ENCODE results near the gene TRAF3. TPM values are rescaled to one million over a fixed set of nuclear protein-coding genes. Genes with fewer than 3 reads are reported as not detected.

TRAF3 gene
- total RNA-seq, 1 experiment from 2014 or later: 11.2 TPM

DNA sequence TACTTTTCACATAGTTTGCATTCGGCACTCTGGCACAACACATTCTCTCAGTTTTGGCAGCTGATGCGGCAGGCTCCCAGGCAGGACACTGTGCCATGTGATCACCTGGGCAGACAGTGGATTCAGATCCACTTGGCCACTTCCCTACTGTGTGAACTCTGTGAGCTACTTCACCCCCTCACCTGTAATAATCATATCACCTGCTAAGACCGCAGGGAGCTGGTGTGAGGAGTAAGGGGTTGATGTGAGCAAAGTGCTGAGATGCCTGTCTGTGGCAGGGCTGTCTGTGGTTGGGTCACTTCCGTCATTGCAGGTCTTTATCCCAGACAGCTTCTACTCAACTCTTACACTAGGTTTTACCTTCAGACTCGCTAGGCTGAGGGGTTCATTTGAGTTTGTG lies 94.8 kb downstream of the TRAF3 start:
- no peak for DNase-seq (ENCODE audit: low spot score)
- Mint-ChIP-seq H3K4me3 (no peak overlapping the region), H3K27me3 (ENCODE audit: low read depth) (no peaks in the 10 kb centered on the region; the same call in 1 of the 2 replicates), H3K27ac (no peak overlapping the region), H3K36me3 (no peaks in the 10 kb centered on the region), H3K9me3 (no peaks in the 10 kb centered on the region), H3K4me1 (peaks cover 5% of the 10 kb centered on the region; the same call in 1 of the 2 replicates)
- CTCF ChIA-PET: interaction anchor here (0.6 to 1.9 kb wide), 4 partner anchors 98 to 1028 kb away, joined by 3 to 5 read pairs (median 4); no protein-coding TSS in a partner anchor
- no peak for TF ChIP-seq SP1 (CRISPR knock-in tag; conservative IDR thresholded peaks at IDR 0.05)
- POLR2A ChIA-PET: no interaction called here
- ATAC-seq: no peak

DNA sequence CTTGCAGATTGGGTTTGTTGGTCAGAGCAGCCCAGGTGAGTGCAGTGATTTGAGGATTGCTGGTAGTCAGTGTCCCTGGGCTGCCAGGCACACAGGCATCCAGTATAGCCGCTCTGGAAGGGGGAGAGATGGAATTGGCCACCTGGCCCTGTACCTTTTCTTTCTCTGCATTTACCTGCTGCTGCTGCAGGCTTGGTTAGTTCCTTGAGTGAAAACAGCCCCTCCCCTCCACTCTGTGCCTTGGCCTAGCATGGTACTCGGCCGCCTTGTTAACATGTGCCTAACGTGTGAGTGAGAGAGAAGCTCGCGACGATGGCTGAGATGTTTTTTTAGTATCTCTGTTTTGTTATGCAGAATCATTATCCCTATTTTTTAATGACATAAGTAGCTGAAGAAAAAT lies 95.9 kb downstream of the TRAF3 start:
- CTCF ChIA-PET: interaction anchor here (0.8 kb wide), 1 partner anchor 179 kb away, joined by 3 read pairs; no protein-coding TSS in a partner anchor
- no peaks in the 10 kb centered on the region for H3K36me3 Mint-ChIP-seq

DNA sequence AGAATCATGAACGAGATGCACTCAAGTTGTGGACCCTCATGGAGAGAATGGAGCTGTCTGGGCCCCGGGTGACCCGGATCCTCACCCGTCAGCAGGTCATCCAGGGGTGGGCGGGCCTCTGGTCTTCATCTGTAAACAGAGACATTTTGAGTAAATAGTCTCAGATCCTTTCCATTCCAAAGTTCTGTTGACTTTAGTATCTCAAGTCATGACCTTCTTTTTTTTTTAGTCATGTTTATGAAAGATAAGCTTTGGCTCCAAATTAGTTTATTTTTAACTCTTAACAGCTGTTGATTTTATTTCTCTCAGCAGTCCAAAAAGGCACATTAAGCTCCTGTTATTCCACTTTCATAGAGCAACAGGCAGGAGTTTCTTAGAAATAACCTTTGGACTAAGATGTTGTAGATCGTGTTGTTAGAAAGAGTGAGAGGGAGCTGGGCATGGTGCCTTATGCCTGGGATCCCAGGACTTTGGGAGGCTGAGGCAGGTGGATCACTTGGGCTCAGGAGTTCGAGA lies 96.4 kb downstream of the TRAF3 start:
- Mint-ChIP-seq H3K27ac (no peak overlapping the region), H3K4me3 (no peak overlapping the region), H3K27me3 (ENCODE audit: low read depth) (no peaks in the 10 kb centered on the region; the same call in 1 of the 2 replicates), H3K36me3 (no peaks in the 10 kb centered on the region), H3K9me3 (no peaks in the 10 kb centered on the region), H3K4me1 (no peaks in the 10 kb centered on the region)
- ATAC-seq (no peak), DNase-seq (ENCODE audit: low spot score) (no peak)
- ChIA-PET POLR2A (no interaction called here), CTCF (interaction anchor here (0.8 kb wide), 1 partner anchor 179 kb away, joined by 3 read pairs; no protein-coding TSS in a partner anchor)
- TF ChIP-seq, protein P1, sequence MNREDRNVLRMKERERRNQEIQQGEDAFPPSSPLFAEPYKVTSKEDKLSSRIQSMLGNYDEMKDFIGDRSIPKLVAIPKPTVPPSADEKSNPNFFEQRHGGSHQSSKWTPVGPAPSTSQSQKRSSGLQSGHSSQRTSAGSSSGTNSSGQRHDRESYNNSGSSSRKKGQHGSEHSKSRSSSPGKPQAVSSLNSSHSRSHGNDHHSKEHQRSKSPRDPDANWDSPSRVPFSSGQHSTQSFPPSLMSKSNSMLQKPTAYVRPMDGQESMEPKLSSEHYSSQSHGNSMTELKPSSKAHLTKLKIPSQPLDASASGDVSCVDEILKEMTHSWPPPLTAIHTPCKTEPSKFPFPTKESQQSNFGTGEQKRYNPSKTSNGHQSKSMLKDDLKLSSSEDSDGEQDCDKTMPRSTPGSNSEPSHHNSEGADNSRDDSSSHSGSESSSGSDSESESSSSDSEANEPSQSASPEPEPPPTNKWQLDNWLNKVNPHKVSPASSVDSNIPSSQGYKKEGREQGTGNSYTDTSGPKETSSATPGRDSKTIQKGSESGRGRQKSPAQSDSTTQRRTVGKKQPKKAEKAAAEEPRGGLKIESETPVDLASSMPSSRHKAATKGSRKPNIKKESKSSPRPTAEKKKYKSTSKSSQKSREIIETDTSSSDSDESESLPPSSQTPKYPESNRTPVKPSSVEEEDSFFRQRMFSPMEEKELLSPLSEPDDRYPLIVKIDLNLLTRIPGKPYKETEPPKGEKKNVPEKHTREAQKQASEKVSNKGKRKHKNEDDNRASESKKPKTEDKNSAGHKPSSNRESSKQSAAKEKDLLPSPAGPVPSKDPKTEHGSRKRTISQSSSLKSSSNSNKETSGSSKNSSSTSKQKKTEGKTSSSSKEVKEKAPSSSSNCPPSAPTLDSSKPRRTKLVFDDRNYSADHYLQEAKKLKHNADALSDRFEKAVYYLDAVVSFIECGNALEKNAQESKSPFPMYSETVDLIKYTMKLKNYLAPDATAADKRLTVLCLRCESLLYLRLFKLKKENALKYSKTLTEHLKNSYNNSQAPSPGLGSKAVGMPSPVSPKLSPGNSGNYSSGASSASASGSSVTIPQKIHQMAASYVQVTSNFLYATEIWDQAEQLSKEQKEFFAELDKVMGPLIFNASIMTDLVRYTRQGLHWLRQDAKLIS (CRISPR knock-in tag; IDR thresholded peaks at IDR 0.05; ENCODE audit: borderline replicate concordance): no peak
- TF ChIP-seq, protein P2, sequence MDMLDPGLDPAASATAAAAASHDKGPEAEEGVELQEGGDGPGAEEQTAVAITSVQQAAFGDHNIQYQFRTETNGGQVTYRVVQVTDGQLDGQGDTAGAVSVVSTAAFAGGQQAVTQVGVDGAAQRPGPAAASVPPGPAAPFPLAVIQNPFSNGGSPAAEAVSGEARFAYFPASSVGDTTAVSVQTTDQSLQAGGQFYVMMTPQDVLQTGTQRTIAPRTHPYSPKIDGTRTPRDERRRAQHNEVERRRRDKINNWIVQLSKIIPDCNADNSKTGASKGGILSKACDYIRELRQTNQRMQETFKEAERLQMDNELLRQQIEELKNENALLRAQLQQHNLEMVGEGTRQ (CRISPR knock-in tag; IDR thresholded peaks at IDR 0.05): no peak
- TF ChIP-seq RORB (CRISPR knock-in tag; IDR thresholded peaks at IDR 0.05) (no peak), MYBL2 (CRISPR knock-in tag; IDR thresholded peaks at IDR 0.05) (no peak), JAZF1 (CRISPR knock-in tag; IDR thresholded peaks at IDR 0.05) (no peak), ZBTB21 (CRISPR knock-in tag; IDR thresholded peaks at IDR 0.05; ENCODE audit: borderline replicate concordance) (no peak), NFE2L1 (CRISPR knock-in tag; IDR thresholded peaks at IDR 0.05) (no peak), CBFB (CRISPR knock-in tag; IDR thresholded peaks at IDR 0.05; ENCODE audit: low read depth) (no peak), ELF4 (CRISPR knock-in tag; IDR thresholded peaks at IDR 0.05; ENCODE audit: low read depth) (no peak)
- TF ChIP-seq, protein P3, sequence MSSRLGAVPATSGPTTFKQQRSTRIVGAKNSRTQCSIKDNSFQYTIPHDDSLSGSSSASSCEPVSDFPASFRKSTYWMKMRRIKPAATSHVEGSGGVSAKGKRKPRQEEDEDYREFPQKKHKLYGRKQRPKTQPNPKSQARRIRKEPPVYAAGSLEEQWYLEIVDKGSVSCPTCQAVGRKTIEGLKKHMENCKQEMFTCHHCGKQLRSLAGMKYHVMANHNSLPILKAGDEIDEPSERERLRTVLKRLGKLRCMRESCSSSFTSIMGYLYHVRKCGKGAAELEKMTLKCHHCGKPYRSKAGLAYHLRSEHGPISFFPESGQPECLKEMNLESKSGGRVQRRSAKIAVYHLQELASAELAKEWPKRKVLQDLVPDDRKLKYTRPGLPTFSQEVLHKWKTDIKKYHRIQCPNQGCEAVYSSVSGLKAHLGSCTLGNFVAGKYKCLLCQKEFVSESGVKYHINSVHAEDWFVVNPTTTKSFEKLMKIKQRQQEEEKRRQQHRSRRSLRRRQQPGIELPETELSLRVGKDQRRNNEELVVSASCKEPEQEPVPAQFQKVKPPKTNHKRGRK (CRISPR knock-in tag; IDR thresholded peaks at IDR 0.05; ENCODE audit: borderline replicate concordance): no peak
- TF ChIP-seq, protein P4, sequence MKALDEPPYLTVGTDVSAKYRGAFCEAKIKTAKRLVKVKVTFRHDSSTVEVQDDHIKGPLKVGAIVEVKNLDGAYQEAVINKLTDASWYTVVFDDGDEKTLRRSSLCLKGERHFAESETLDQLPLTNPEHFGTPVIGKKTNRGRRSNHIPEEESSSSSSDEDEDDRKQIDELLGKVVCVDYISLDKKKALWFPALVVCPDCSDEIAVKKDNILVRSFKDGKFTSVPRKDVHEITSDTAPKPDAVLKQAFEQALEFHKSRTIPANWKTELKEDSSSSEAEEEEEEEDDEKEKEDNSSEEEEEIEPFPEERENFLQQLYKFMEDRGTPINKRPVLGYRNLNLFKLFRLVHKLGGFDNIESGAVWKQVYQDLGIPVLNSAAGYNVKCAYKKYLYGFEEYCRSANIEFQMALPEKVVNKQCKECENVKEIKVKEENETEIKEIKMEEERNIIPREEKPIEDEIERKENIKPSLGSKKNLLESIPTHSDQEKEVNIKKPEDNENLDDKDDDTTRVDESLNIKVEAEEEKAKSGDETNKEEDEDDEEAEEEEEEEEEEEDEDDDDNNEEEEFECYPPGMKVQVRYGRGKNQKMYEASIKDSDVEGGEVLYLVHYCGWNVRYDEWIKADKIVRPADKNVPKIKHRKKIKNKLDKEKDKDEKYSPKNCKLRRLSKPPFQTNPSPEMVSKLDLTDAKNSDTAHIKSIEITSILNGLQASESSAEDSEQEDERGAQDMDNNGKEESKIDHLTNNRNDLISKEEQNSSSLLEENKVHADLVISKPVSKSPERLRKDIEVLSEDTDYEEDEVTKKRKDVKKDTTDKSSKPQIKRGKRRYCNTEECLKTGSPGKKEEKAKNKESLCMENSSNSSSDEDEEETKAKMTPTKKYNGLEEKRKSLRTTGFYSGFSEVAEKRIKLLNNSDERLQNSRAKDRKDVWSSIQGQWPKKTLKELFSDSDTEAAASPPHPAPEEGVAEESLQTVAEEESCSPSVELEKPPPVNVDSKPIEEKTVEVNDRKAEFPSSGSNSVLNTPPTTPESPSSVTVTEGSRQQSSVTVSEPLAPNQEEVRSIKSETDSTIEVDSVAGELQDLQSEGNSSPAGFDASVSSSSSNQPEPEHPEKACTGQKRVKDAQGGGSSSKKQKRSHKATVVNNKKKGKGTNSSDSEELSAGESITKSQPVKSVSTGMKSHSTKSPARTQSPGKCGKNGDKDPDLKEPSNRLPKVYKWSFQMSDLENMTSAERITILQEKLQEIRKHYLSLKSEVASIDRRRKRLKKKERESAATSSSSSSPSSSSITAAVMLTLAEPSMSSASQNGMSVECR (CRISPR knock-in tag; IDR thresholded peaks at IDR 0.05; ENCODE audit: borderline replicate concordance): no peak
- TF ChIP-seq, protein P5, sequence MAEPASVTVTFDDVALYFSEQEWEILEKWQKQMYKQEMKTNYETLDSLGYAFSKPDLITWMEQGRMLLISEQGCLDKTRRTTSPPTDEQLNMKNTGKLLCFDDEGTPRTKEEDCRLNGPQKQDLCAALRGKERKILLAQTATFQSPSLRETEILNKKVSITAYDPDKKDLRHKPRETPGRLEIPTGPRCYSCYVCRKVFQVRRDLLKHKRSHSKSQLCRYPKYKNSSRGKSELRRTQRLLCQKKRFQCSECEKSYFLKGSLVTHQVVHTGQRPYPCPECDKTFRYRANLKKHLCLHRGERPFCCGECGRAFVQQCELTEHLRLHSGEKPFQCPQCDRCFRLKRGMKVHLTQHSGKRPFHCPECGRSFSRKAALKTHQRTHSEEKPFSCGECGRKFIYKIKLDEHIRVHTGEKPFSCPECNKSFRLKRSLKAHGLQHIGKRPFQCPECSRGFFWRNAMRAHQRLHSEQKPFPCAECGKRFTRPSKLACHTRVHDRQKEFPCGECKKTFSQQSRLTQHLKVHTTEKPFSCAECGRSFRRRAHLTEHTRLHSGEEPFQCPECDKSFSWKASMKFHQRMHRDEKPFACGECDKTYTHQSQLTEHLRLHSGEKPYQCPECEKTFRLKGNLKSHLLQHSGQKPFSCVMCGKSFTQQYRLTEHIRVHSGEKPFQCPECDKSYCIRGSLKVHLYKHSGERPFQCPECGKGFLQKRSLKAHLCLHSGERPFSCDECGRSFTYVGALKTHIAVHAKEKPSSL (CRISPR knock-in tag; conservative IDR thresholded peaks at IDR 0.05): no peak

More for the DNA sequence above, 95.9 kb downstream of the TRAF3 start:
- Mint-ChIP-seq H3K27me3 (ENCODE audit: low read depth) (no peaks in the 10 kb centered on the region; the same call in 1 of the 2 replicates), H3K4me3 (no peak overlapping the region), H3K4me1 (no peaks in the 10 kb centered on the region), H3K9me3 (no peaks in the 10 kb centered on the region), H3K27ac (no peak overlapping the region; the same call in 1 of the 2 replicates)
- no peak for TF ChIP-seq ELF4 (CRISPR knock-in tag; IDR thresholded peaks at IDR 0.05; ENCODE audit: low read depth)
- no peak for TF ChIP-seq HMGA2 (CRISPR knock-in tag; IDR thresholded peaks at IDR 0.05)
- no peak for TF ChIP-seq ETV6 (CRISPR knock-in tag; IDR thresholded peaks at IDR 0.05)
- no peak for TF ChIP-seq TEAD1 (CRISPR knock-in tag; IDR thresholded peaks at IDR 0.05)
- TF ChIP-seq, protein P6, sequence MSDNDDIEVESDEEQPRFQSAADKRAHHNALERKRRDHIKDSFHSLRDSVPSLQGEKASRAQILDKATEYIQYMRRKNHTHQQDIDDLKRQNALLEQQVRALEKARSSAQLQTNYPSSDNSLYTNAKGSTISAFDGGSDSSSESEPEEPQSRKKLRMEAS (CRISPR knock-in tag; IDR thresholded peaks at IDR 0.05): no peak
- no peak for TF ChIP-seq CREM (CRISPR knock-in tag; IDR thresholded peaks at IDR 0.05)
- TF ChIP-seq ZNF121 (CRISPR knock-in tag; IDR thresholded peaks at IDR 0.05): no peak
- no peak for TF ChIP-seq ZNF263 (CRISPR knock-in tag; IDR thresholded peaks at IDR 0.05; ENCODE audit: low read depth)
- TF ChIP-seq, protein P7, sequence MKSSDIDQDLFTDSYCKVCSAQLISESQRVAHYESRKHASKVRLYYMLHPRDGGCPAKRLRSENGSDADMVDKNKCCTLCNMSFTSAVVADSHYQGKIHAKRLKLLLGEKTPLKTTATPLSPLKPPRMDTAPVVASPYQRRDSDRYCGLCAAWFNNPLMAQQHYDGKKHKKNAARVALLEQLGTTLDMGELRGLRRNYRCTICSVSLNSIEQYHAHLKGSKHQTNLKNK (CRISPR knock-in tag; IDR thresholded peaks at IDR 0.05): no peak
- DNase-seq (ENCODE audit: low spot score): no peak
- ATAC-seq: no peak
- POLR2A ChIA-PET: no interaction called here

All from WTC11 (cell line).